ENCODE data around the gene FPGS.

FPGS gene

DNA sequence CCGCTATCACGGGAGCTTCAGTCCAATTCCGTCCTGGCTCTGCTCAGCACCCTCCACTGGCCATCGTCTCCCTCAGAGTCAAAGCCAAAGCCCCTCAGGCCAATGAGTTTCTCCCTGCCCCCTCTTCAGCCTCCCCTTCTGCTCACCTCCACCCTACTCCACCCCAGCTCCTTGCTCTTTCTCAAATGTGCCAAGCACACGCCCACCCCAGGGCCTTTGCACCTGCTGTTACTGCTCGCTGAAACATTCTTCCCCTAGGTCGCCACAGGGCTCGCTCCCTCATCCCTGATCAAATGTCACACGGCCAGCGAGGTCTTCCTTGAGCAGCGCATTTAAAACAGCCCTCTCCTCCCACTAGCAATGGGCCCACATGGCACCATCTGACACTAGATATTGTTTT, 58.1 kb downstream of the FPGS start:
- DNase-seq (ENCODE audit: low spot score): no peak

DNA sequence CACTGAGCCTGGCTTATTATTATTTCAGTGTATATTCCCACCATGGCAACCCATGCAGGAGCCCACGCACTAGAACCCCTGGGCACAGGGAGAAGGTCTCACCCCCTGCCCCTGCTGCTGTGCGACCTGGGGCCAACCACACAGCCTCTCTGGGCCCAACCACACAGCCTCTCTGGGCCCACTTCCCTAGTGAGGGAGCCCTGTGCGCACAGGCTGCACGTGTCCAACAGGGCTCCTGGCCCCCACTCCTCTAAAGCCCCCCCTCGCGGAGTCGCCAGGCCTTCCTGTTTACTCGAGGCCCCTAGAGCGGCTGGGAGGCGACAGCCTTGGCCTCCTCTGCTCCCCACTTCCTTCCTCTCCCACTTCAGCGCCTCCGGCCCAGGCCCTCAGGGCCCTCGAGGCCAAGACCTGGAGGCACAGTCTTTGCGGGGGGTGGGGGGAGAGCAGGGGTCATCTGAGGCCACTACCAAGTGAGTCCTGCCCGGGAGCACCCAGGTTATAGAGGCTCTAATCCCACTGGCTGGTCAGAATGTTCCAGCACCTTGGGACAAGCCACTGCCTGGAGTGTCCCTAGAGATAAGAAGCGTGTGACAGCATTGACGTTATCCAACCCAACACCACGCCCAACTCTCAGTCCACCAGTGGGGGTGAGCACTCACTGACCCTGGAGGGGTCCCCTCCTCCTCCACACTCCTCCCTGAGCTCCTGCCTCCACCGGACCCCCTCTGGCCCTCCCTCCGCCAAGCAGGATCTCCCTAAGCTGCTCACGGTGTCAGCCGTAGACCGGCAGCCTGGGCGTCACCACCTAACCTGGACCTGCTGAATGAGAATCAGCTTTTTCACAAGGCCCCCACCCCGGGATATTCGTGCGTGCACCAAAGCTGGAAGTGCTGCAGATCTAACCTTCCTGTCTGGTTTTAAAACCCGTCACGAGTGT, 59.7 kb downstream of the FPGS start:
- DNase-seq (ENCODE audit: low spot score): peak; percentile 60

DNA sequence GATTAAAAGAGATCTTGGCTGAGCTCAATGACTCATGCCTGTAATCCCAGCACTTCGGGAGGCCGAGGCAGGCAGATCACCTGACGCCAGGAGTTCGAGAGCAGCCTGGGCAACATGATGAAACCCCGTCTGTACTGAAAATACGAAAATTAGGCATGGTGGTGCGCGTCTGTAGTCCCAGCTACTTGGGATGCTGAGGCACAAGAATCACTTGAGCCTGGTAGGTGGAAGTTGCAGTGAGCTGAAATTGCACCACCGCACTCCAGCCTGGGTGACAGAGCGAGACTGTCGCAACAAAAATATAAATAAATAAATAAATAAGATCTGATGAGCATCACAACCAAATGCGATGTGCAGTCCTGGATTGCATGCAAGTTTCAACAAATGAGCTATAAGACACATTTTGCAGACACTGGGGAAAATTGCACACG, 60.5 kb downstream of the FPGS start:
- no peak for DNase-seq (ENCODE audit: low spot score)

All from putamen (tissue), 1 donor.